Measurements from ENCODE around the gene TUB. TPM values are rescaled to one million over a fixed set of nuclear protein-coding genes. Genes with fewer than 3 reads are reported as not detected.

Gene TUB
- polyA plus RNA-seq, 1 of the 3 experiments (the other 2 are of a cell fraction), result 11.3 TPM

- Histone ChIP-seq H3K36me3 (replicated peaks in 1 of 2; ENCODE audit: control insufficient read depth in 1 of 2, insufficient read depth in 2 of 2, low read length in 1 of 2) (peaks cover 4 to 76% of the 10 kb centered on the region in 2 experiments), H3K4me2 (no peak overlapping the region), H3K4me1 (ENCODE audit: control insufficient read depth in 1 of 2, insufficient read depth in 2 of 2, low read depth in 1 of 2, low read length in 1 of 2) (peaks cover 0 to 3% of the 10 kb centered on the region in 2 experiments; a peak in 1 of 4 replicates), H2AFZ (ENCODE audit: low read depth) (no peak overlapping the region), H3K27me3 (ENCODE audit: insufficient read depth) (no peaks in the 10 kb centered on the region), H3K9me3 (no peaks in the 10 kb centered on the region), H3K27ac (ENCODE audit: low read depth in 2 of 2, low read length in 1 of 2) (no peak overlapping the region), H3K9ac (no peak overlapping the region), H3K79me2 (ENCODE audit: insufficient read depth) (no peaks in the 10 kb centered on the region), H3F3A (replicated peaks; ENCODE audit: insufficient read depth) (no peaks in the 10 kb centered on the region), H4K20me1 (ENCODE audit: insufficient read depth) (no peaks in the 10 kb centered on the region), H3K9me2 (no peaks in the 10 kb centered on the region), H3K4me3 (ENCODE audit: low read depth in 2 of 2, low read length in 1 of 2) (no peak overlapping the region)
- POLR2A ChIA-PET, result interaction anchor here (0.6 kb wide), 1 partner anchor 468 kb away, joined by 3 read pairs; no protein-coding TSS in a partner anchor
- no peak for DNase-seq
- 83% methylated on average over 4 of the region's 4 CpGs for WGBS (ENCODE audit: low lambda C conversion rate)
- CTCF ChIA-PET, result interaction anchor here (1.0 to 23.6 kb wide), 5 partner anchors 10 to 97 kb away, joined by 3 to 574 read pairs (median 13); no protein-coding TSS in a partner anchor
- TF ChIP-seq RCOR1 (IDR thresholded peaks at IDR 0.05; ENCODE audit: low read length) (no peak), ZBTB33 (IDR thresholded peaks at IDR 0.05; ENCODE audit: borderline replicate concordance, low read depth) (no peak), RXRA (IDR thresholded peaks at IDR 0.05; ENCODE audit: borderline replicate concordance, low read depth) (no peak), RFX5 (IDR thresholded peaks at IDR 0.05; ENCODE audit: low read length) (no peak), GATA2 (CRISPR knock-in tag; IDR thresholded peaks at IDR 0.05) (no peak), PBX3 (IDR thresholded peaks at IDR 0.05) (no peak), JUND (IDR thresholded peaks at IDR 0.05) (no peak), MEF2A (IDR thresholded peaks at IDR 0.05; ENCODE audit: borderline replicate concordance, low read depth) (no peak), FOSL2 (IDR thresholded peaks at IDR 0.05; ENCODE audit: borderline replicate concordance, low read depth) (no peak), RAD21 (IDR thresholded peaks at IDR 0.05; ENCODE audit: low read length) (no peak), USF2 (IDR thresholded peaks at IDR 0.05; ENCODE audit: borderline replicate concordance, low read depth, low read length) (no peak), EP300 (IDR thresholded peaks at IDR 0.05; ENCODE audit: borderline replicate concordance in 1 of 2, low read depth in 1 of 2, low read length in 1 of 2) (no peak), FOXJ3 (CRISPR knock-in tag; IDR thresholded peaks at IDR 0.05) (no peak), TCF12 (IDR thresholded peaks at IDR 0.05) (no peak), NRF1 (IDR thresholded peaks at IDR 0.05; ENCODE audit: low read depth, low read length) (no peak), SIN3A (IDR thresholded peaks at IDR 0.05; ENCODE audit: borderline replicate concordance, low read depth, low read length) (no peak)
Observed at GRCh38 chr11:8105133-8105532, 24.1 kb downstream of the TUB start.

Data from SK-N-SH (cell line).